Sigmoid colon (tissue), 4 donors: ENCODE data around the gene GSTO2.

Source experiments
- EP300 ChIP-seq, 4 donors: sonication (generic); formaldehyde crosslinking; IDR thresholded peaks; one replicate each; pipeline ENCODE4 v1.6.1; 2017; ENCODE audit warnings: antibody characterized with exemption in 4 of 4
- POLR2A ChIP-seq, 2 donors: fragments of 450-650 bp; IDR thresholded peaks; one replicate each; pipeline ENCODE4 v1.6.1; 2016; ENCODE audit warnings: antibody characterized with exemption in 2 of 2, mild to moderate bottlenecking in 2 of 2, moderate library complexity in 2 of 2
- POLR2AphosphoS5 ChIP-seq, 4 donors: sonication (generic); formaldehyde crosslinking; IDR thresholded peaks; one replicate each; pipeline ENCODE4 v1.6.1; 2017; ENCODE audit warnings: antibody characterized with exemption in 4 of 4
- TF ChIP-seq, protein P1 (sequence below), 4 experiments: fragments of 450-650 bp in 3 of 4; fragments of 200-600 bp in 1 of 4; IDR thresholded peaks; one replicate each; pipeline ENCODE4 v1.5.1; 2016 to 2019; ENCODE audit warnings: antibody characterized with exemption in 4 of 4, mild to moderate bottlenecking in 3 of 4, moderate library complexity in 2 of 4

- TF ChIP-seq POLR2A (IDR thresholded peaks at IDR 0.05) (no peak), POLR2AphosphoS5 (IDR thresholded peaks at IDR 0.05) (no peak), EP300 (IDR thresholded peaks at IDR 0.05) (no peak)
- TF ChIP-seq, protein P1, sequence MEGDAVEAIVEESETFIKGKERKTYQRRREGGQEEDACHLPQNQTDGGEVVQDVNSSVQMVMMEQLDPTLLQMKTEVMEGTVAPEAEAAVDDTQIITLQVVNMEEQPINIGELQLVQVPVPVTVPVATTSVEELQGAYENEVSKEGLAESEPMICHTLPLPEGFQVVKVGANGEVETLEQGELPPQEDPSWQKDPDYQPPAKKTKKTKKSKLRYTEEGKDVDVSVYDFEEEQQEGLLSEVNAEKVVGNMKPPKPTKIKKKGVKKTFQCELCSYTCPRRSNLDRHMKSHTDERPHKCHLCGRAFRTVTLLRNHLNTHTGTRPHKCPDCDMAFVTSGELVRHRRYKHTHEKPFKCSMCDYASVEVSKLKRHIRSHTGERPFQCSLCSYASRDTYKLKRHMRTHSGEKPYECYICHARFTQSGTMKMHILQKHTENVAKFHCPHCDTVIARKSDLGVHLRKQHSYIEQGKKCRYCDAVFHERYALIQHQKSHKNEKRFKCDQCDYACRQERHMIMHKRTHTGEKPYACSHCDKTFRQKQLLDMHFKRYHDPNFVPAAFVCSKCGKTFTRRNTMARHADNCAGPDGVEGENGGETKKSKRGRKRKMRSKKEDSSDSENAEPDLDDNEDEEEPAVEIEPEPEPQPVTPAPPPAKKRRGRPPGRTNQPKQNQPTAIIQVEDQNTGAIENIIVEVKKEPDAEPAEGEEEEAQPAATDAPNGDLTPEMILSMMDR (IDR thresholded peaks at IDR 0.05): no peak
Measured at GRCh38 chr10:104315486-104315921, 46.5 kb downstream of the GSTO2 start.
